Prostate gland (tissue), 2 donors: ENCODE results near the gene TMEM132D.

ENCODE experiments used
- CTCF ChIP-seq, 4 experiments: fragments of 200-600 bp in 2 of 4; fragments of 450-650 bp in 2 of 4; sonication (generic) in 2 of 4; IDR thresholded peaks; 1 replicate in 3 of 4; 2 replicates in 1 of 4; pipeline ENCODE4 v1.5.1; 2016 to 2019; ENCODE audit warnings: antibody characterized with exemption in 4 of 4, mild to moderate bottlenecking in 2 of 4, moderate library complexity in 2 of 4
- POLR2A ChIP-seq: fragments of 450-650 bp; IDR thresholded peaks from one replicate; pipeline ENCODE4 v1.6.1; 2016; ENCODE audit warnings: antibody characterized with exemption, mild to moderate bottlenecking
- POLR2AphosphoS5 ChIP-seq: sonication (generic); formaldehyde crosslinking; IDR thresholded peaks from one replicate; pipeline ENCODE4 v1.6.1; 2017; ENCODE audit warnings: antibody characterized with exemption

- TF ChIP-seq CTCF (IDR thresholded peaks at IDR 0.05) (no peak), POLR2AphosphoS5 (no peak), POLR2A (no peak)
These were observed 758.4 kb downstream of the TMEM132D start for GRCh38 chr12:129145381-129145780.
